Kidney (tissue), 14 donors: ENCODE results near the gene AR. TPM values are rescaled to one million over a fixed set of nuclear protein-coding genes. Genes with fewer than 3 reads are reported as not detected.

Experiments
- DNase-seq, 5 donors: peaks; one replicate each; pipeline ENCODE4 v3.0.0-alpha.2; 2013 to 2020
- FAIRE-seq: peaks from 2 replicates; lab custom pipeline; 2012; peaks lifted over from hg19 to GRCh38; lab: Jason Lieb, UNC
- H3K27ac ChIP-seq, 2 donors: one replicate each; pipeline ENCODE4 v1.7.0; 2013; ENCODE audit warnings: low read depth in 2 of 2, low read length in 2 of 2, inconsistent platforms in 1 of 2
- H3K27me3 ChIP-seq: one replicate; pipeline ENCODE4 v1.7.1; 2013; ENCODE audit warnings: low read length, inconsistent platforms; ENCODE audit not compliant: control insufficient read depth, insufficient read depth
- H3K36me3 ChIP-seq, 3 donors: one replicate each; pipeline versions ENCODE4 v1.7.0 to v1.7.1; 2013; ENCODE audit warnings: low read length in 3 of 3, control low read depth in 1 of 3, inconsistent platforms in 1 of 3; ENCODE audit not compliant: insufficient read depth in 3 of 3, control insufficient read depth in 2 of 3
- H3K4me1 ChIP-seq, 3 donors: one replicate each; pipeline versions ENCODE4 v1.7.0 to v1.7.1; 2013; ENCODE audit warnings: low read length in 3 of 3, inconsistent platforms in 1 of 3, low read depth in 1 of 3; ENCODE audit not compliant: control insufficient read depth in 2 of 3, insufficient read depth in 2 of 3
- H3K4me3 ChIP-seq, 3 donors: one replicate each; pipeline versions ENCODE4 v1.7.0 to v1.8.1; 2013; ENCODE audit warnings: low read length in 3 of 3, control low read depth in 1 of 3, inconsistent platforms in 1 of 3
- H3K9ac ChIP-seq, 3 donors: one replicate each; pipeline versions ENCODE4 v1.7.0 to v1.7.1; 2013; ENCODE audit warnings: low read length in 3 of 3, control low read depth in 1 of 3, inconsistent platforms in 1 of 3
- H3K9me3 ChIP-seq, 3 donors: one replicate each; pipeline versions ENCODE4 v1.7.0 to v1.7.1; 2013; ENCODE audit warnings: low read length in 3 of 3, control low read depth in 1 of 3, inconsistent platforms in 1 of 3; ENCODE audit not compliant: control insufficient read depth in 2 of 3, insufficient read depth in 1 of 3
- intact Hi-C: fragments of 100-400 bp; cut with DNase I; formaldehyde crosslinking; loops from one replicate; pipeline ENCODE4 v1.11.1; 2022
- polyA plus RNA-seq: library from polyadenylated mRNA; stranded (reverse); fragments of 350-450 nt; fragmentation: Illumina TruSeq; extraction: RNeasy Lipid Tissue Mini Kit (QIAGEN cat#74804); gene quantifications from one replicate; pipeline ENCODE4 v1.2.3, GENCODE V29; 2014; ENCODE audit warnings: low read depth, low replicate concordance; ENCODE audit not compliant: insufficient read depth
- total RNA-seq: library from RNA; stranded (reverse); fragmentation: NEBNext Ultra II Directional; extraction: Animal tissue kit (Norgen Biotek cat#: 25700); gene quantifications from one replicate; pipeline ENCODE4 v1.2.1, GENCODE V29; 2021
- TF ChIP-seq, protein P1 (sequence below): IDR thresholded peaks from 3 replicates; pipeline ENCODE4 v1.5.1; 2012; ENCODE audit warnings: mild to moderate bottlenecking, moderate library complexity, borderline replicate concordance; ENCODE audit not compliant: insufficient read depth; ENCODE audit errors: extremely low read depth
- donor health status: control.
- donor health status: control.
- donor health status: control.
- donor health status: control.
- donor health status: control.
- donor health status: DM: yes; HTN: yes; CAD: no.
- donor health status: Normal renal cell carcinoma (clear cell type).

The AR gene
- total and polyA plus RNA-seq, 2 donors from 2014 or later, result 1.6 to 13.6 TPM

DNA sequence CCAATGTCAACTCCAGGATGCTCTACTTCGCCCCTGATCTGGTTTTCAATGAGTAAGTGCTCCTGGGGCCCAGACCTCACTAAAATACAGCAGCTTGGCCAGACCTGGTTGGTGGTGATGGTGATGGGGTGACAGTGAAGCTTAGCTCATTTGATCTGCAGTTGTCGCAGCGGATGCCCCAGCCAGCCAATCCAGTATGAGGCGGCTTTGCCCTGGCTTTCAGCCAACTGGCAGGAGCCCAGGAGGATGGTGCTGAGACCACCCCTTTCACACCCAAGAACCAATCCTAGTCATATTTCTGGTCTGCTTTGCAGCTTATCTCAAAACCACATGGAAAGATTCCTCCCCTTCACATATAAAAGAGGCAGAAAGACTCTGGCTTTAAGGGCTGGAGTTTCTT lies 173.8 kb downstream of the AR start:
- no peaks in the 10 kb centered on the region for H3K27me3 ChIP-seq
- peaks cover 0 to 2% (median 0%) of the 10 kb centered on the region in 3 donors for H3K4me1 ChIP-seq
- H3K9ac ChIP-seq, result no peak overlapping the region
- H3K9me3 ChIP-seq, result no peaks in the 10 kb centered on the region
- no peaks in the 10 kb centered on the region for H3K36me3 ChIP-seq
- no peak overlapping the region for H3K27ac ChIP-seq
- DNase-seq (no peak), FAIRE-seq (no peak)
- TF ChIP-seq, protein P1, sequence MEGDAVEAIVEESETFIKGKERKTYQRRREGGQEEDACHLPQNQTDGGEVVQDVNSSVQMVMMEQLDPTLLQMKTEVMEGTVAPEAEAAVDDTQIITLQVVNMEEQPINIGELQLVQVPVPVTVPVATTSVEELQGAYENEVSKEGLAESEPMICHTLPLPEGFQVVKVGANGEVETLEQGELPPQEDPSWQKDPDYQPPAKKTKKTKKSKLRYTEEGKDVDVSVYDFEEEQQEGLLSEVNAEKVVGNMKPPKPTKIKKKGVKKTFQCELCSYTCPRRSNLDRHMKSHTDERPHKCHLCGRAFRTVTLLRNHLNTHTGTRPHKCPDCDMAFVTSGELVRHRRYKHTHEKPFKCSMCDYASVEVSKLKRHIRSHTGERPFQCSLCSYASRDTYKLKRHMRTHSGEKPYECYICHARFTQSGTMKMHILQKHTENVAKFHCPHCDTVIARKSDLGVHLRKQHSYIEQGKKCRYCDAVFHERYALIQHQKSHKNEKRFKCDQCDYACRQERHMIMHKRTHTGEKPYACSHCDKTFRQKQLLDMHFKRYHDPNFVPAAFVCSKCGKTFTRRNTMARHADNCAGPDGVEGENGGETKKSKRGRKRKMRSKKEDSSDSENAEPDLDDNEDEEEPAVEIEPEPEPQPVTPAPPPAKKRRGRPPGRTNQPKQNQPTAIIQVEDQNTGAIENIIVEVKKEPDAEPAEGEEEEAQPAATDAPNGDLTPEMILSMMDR, result no peak
- H3K4me3 ChIP-seq, result no peak overlapping the region
- intact Hi-C loops, result no loop called here

DNA sequence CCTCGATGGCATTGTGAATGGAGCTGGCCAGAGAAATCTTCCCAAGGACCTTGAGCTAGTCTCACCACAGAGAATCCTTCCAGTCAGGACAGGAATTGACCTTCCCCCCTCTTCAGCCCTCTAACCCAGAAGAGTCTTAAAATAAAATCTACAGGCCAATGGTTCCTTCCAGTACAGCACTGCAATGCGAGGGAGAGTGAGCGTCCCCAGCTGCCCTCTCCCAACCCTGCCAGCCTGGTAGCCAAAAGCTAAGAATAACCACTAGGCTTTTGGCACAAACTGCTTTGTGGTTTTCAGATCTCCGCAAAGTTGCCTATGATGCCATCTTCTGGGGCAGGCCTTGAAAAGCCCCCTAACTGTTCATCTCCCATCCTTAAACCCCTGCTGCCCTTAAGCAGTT lies 175.1 kb downstream of the AR start:
- Histone ChIP-seq H3K4me3 (no peak overlapping the region), H3K27me3 (no peaks in the 10 kb centered on the region), H3K4me1 (peaks cover 0 to 2% (median 0%) of the 10 kb centered on the region in 3 donors), H3K9me3 (no peaks in the 10 kb centered on the region), H3K36me3 (no peaks in the 10 kb centered on the region), H3K27ac (no peak overlapping the region), H3K9ac (no peak overlapping the region)
- TF ChIP-seq, protein P1, result no peak
- FAIRE-seq, result no peak
- intact Hi-C loops, result no loop called here
- DNase-seq, result no peak

DNA sequence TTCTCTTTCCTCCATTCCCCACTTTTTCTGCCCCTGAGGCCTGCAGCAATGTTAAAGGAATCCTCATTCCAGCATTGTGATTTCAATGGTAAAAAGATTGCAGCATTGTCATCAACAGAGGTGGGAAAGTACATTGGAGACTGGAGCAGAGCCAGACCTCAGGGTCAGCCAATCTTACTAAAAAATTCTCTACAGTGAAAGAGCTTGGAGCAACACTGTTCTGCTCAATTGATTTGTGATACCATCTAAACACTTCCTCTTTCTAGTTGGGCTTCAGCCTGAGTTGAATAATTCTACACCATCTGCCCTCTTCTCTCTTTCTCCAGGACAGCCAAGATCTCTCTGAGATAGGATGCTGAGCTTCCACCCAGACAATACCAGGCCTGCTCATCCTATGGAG lies 176.5 kb downstream of the AR start:
- Histone ChIP-seq H3K9me3 (no peaks in the 10 kb centered on the region), H3K27me3 (no peaks in the 10 kb centered on the region), H3K27ac (no peak overlapping the region), H3K9ac (no peak overlapping the region), H3K36me3 (no peaks in the 10 kb centered on the region), H3K4me3 (no peak overlapping the region), H3K4me1 (peaks cover 0 to 2% (median 0%) of the 10 kb centered on the region in 3 donors)
- TF ChIP-seq, protein P1, result no peak
- FAIRE-seq (no peak), DNase-seq (peak in 2 of 5 donors; percentile 4 to 23)
- intact Hi-C loops, result no loop called here

DNA sequence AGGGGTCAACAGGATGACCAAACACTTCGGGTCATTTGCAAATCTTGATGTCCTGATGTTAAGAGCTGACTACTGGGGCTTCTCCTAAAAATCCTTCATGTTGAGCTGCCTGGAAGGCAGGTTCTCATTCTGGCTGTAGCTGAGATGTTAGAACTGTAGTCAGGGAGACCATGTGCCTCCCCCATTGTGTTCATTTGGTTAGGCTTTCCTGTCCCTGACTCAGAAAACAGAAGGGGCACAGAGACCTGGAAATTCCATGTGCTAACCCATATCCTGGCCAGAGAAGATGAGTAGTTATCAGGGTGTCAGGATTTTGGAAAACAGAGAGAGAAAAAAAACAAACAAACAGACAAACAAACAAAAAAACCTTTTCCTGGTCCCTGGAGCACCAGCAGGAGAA lies 177.5 kb downstream of the AR start:
- intact Hi-C loops, result no loop called here
- H3K36me3 ChIP-seq, result no peaks in the 10 kb centered on the region
- no peaks in the 10 kb centered on the region for H3K27me3 ChIP-seq
- no peak overlapping the region for H3K4me3 ChIP-seq
- peaks cover 0 to 2% (median 0%) of the 10 kb centered on the region in 3 donors for H3K4me1 ChIP-seq
- no peaks in the 10 kb centered on the region for H3K9me3 ChIP-seq
- TF ChIP-seq, protein P1, result no peak
- H3K9ac ChIP-seq, result no peak overlapping the region
- no peak for FAIRE-seq
- no peak for DNase-seq
- H3K27ac ChIP-seq, result no peak overlapping the region
